ENCODE measurements around the gene RAB6B. TPM values are rescaled to one million over a fixed set of nuclear protein-coding genes. Genes with fewer than 3 reads are reported as not detected.

Gene RAB6B
- total RNA-seq, 1 experiment from 2014 or later = 14.1 TPM

- no peak for TF ChIP-seq EZH2 (IDR thresholded peaks at IDR 0.05)
- no peak for TF ChIP-seq ZFX (IDR thresholded peaks at IDR 0.05)
Observed at GRCh38 chr3:133849346-133849745, 46.3 kb downstream of the RAB6B start (continued).

GRCh38 chr3:133845127-133845526 is 50.6 kb downstream of the RAB6B start:
- ChIA-PET POLR2A (no interaction called here), CTCF (no interaction called here), RAD21 (ENCODE audit: low non-redundant PET in 1 of 2, low total read pairs in 2 of 2, uncharacterized antibody in 2 of 2, unreplicated experiment in 2 of 2) (no interaction called here)
- Histone ChIP-seq H3K27me3 (ENCODE audit: insufficient read depth, low read length) (no peaks in the 10 kb centered on the region), H3K79me2 (ENCODE audit: insufficient read depth, low read length) (no peaks in the 10 kb centered on the region), H4K20me1 (ENCODE audit: insufficient read depth) (no peaks in the 10 kb centered on the region), H3K4me2 (ENCODE audit: low read length) (no peak overlapping the region), H3K9me3 (ENCODE audit: control insufficient read depth in 1 of 2, insufficient read depth in 1 of 2, low read depth in 1 of 2, low read length in 2 of 2) (no peaks in the 10 kb centered on the region), H2AFZ (ENCODE audit: low read depth, low read length, poor library complexity, severe bottlenecking) (no peak overlapping the region), H3K9me2 (ENCODE audit: insufficient read depth) (no peaks in the 10 kb centered on the region), H3K9ac (ENCODE audit: low read length) (no peak overlapping the region), H3K4me1 (ENCODE audit: control insufficient read depth in 1 of 2, insufficient read depth in 2 of 2, low read length in 2 of 2) (no peaks in the 10 kb centered on the region), H3K36me3 (ENCODE audit: control insufficient read depth in 1 of 2, insufficient read depth in 2 of 2, low read length in 2 of 2) (no peaks in the 10 kb centered on the region), H3K4me3 (replicated peaks in 1 of 2; ENCODE audit: low read depth in 1 of 2, low read length in 2 of 2) (no peak overlapping the region), H3K27ac (ENCODE audit: low read depth, low read length) (no peak overlapping the region)
- DNase-seq (ENCODE audit: low read depth, low spot score) = no peak
- no peak for TF ChIP-seq POLR2A (IDR thresholded peaks at IDR 0.05; ENCODE audit: borderline replicate concordance, extremely low read depth, insufficient read depth, insufficient read length)
- TF ChIP-seq CEBPB (IDR thresholded peaks at IDR 0.05; ENCODE audit: low read depth) = no peak
- no peak for TF ChIP-seq YY1 (IDR thresholded peaks at IDR 0.05; ENCODE audit: extremely low read depth, insufficient replicate concordance, low read depth, low read length)
- no peak for TF ChIP-seq FOSL1 (IDR thresholded peaks at IDR 0.05; ENCODE audit: low read depth)
- TF ChIP-seq EZH2phosphoT487 (IDR thresholded peaks at IDR 0.05; ENCODE audit: borderline replicate concordance) = no peak
- TF ChIP-seq ELF1 (IDR thresholded peaks at IDR 0.05; ENCODE audit: borderline replicate concordance, low read depth) = no peak
- TF ChIP-seq ZBTB33 (IDR thresholded peaks at IDR 0.05; ENCODE audit: extremely low read depth, insufficient replicate concordance, low read length) = no peak
- TF ChIP-seq MAX (IDR thresholded peaks at IDR 0.05) = no peak
- TF ChIP-seq REST (IDR thresholded peaks at IDR 0.05; ENCODE audit: low read depth) = no peak
- no peak for TF ChIP-seq POLR2AphosphoS5 (IDR thresholded peaks at IDR 0.05; ENCODE audit: low read depth, low read length)
- TF ChIP-seq TCF7L2 (IDR thresholded peaks at IDR 0.05; ENCODE audit: borderline replicate concordance, extremely low read depth, insufficient read depth, insufficient read length) = no peak
- TF ChIP-seq SIN3A (IDR thresholded peaks at IDR 0.05; ENCODE audit: low read depth) = no peak
- TF ChIP-seq ZNF274 (IDR thresholded peaks at IDR 0.05; ENCODE audit: low read depth, low read length) = no peak
- no peak for TF ChIP-seq CTCF (IDR thresholded peaks at IDR 0.05 in 2 of 3, conservative IDR thresholded peaks at IDR 0.05 in 1 of 3; ENCODE audit: borderline replicate concordance in 1 of 3, insufficient read depth in 1 of 3, low read depth in 2 of 3, low read length in 2 of 3)
- no peak for TF ChIP-seq ATF3 (IDR thresholded peaks at IDR 0.05)
- TF ChIP-seq ZFX (IDR thresholded peaks at IDR 0.05) = no peak
- no peak for TF ChIP-seq CBX3 (IDR thresholded peaks at IDR 0.05; ENCODE audit: low read depth)
- TF ChIP-seq SRF (IDR thresholded peaks at IDR 0.05; ENCODE audit: low read depth) = no peak
- TF ChIP-seq RAD21 (IDR thresholded peaks at IDR 0.05; ENCODE audit: low read depth) = no peak
- intact Hi-C loops (cut with micrococcal nuclease) = no loop called here
- no peak for ATAC-seq
- BruUV-seq (replicated peaks) = no TSS peak

All from HCT116 (cell line).